Neural cell (in vitro differentiated cells): ENCODE data around the gene DGKG. TPM values are rescaled to one million over a fixed set of nuclear protein-coding genes. Genes with fewer than 3 reads are reported as not detected.

Experiments
- H2AFZ ChIP-seq: fragments of 200-600, 300-800 bp; sonication (generic), shearing (Covaris generic); 2 replicates; pipeline ENCODE4 v1.6.0; 2014; ENCODE audit warnings: low read depth, mild to moderate bottlenecking, antibody characterized with exemption, low read length, moderate library complexity
- H3F3A ChIP-seq: fragments of 200-600 bp; shearing (Covaris generic); 2 replicates; pipeline ENCODE4 v1.6.1; 2016; ENCODE audit warnings: mild to moderate bottlenecking, moderate library complexity, mixed read lengths, antibody characterized with exemption, low read length; ENCODE audit not compliant: insufficient read depth, poor library complexity, severe bottlenecking
- H3K27ac ChIP-seq: fragments of 200-600, 300-800 bp; sonication (generic), shearing (Covaris generic); 2 replicates; pipeline ENCODE4 v1.5.1; 2014; ENCODE audit warnings: mild to moderate bottlenecking, low read length, moderate library complexity
- H3K27me3 ChIP-seq: fragments of 300-800, 200-600 bp; sonication (generic), shearing (Covaris generic); 2 replicates; pipeline ENCODE4 v1.6.0; 2014; ENCODE audit warnings: mild to moderate bottlenecking, low read depth, low read length, moderate library complexity; ENCODE audit not compliant: insufficient read depth
- H3K36me3 ChIP-seq: fragments of 300-800, 200-600 bp; sonication (generic), shearing (Covaris generic); 2 replicates; pipeline ENCODE4 v1.5.1; 2014; ENCODE audit warnings: mild to moderate bottlenecking, antibody characterized with exemption, low read length, moderate library complexity; ENCODE audit not compliant: insufficient read depth
- H3K4me2 ChIP-seq: fragments of 300-800, 200-600 bp; sonication (generic), shearing (Covaris generic); 2 replicates; pipeline ENCODE4 v1.6.0; 2014; ENCODE audit warnings: mild to moderate bottlenecking, low read length
- H3K4me3 ChIP-seq: fragments of 300-800, 200-600 bp; sonication (generic), shearing (Covaris generic); 2 replicates; pipeline ENCODE4 v1.5.1; 2014; ENCODE audit warnings: mild to moderate bottlenecking, low read length, moderate library complexity
- H3K79me2 ChIP-seq: fragments of 200-600 bp; shearing (Covaris generic); replicated peaks from 2 replicates; pipeline ENCODE4 v1.6.0; 2014; ENCODE audit warnings: mild to moderate bottlenecking, low read length, moderate library complexity; ENCODE audit not compliant: insufficient read depth
- H3K9ac ChIP-seq: fragments of 300-800, 200-600 bp; sonication (generic), shearing (Covaris generic); 2 replicates; pipeline ENCODE4 v1.6.1; 2016; ENCODE audit warnings: mild to moderate bottlenecking, low read length, mixed read lengths
- H3K9me2 ChIP-seq: fragments of 200-600 bp; shearing (Covaris generic); 2 replicates; pipeline ENCODE4 v1.6.1; 2016; ENCODE audit warnings: mild to moderate bottlenecking, low read length, mixed read lengths; ENCODE audit not compliant: insufficient read depth
- H3K9me3 ChIP-seq: fragments of 200-600, 300-800 bp; sonication (generic), shearing (Covaris generic); 2 replicates; pipeline ENCODE4 v1.6.1; 2016; ENCODE audit warnings: mild to moderate bottlenecking, mixed run types, low read length, moderate library complexity, mixed read lengths
- H4K20me1 ChIP-seq: fragments of 200-600 bp; shearing (Covaris generic); 2 replicates; pipeline ENCODE4 v1.6.1; 2016; ENCODE audit warnings: mild to moderate bottlenecking, mixed run types; ENCODE audit not compliant: insufficient read depth
- CTCF ChIP-seq: fragments of 450-650 bp; IDR thresholded peaks from 2 replicates; pipeline ENCODE4 v1.5.1; 2014; ENCODE audit warnings: antibody characterized with exemption, mild to moderate bottlenecking, moderate library complexity; ENCODE audit not compliant: poor library complexity, severe bottlenecking
- EP300 ChIP-seq: fragments of 450-650 bp; conservative IDR thresholded peaks from 2 replicates; pipeline ENCODE4 v1.6.1; 2014; ENCODE audit warnings: antibody characterized with exemption, mild to moderate bottlenecking, moderate library complexity; ENCODE audit not compliant: poor library complexity, severe bottlenecking
- EZH2 ChIP-seq: fragments of 200-600, 300-800 bp; shearing (Covaris generic), sonication (generic); IDR thresholded peaks from 2 replicates; pipeline ENCODE4 v1.6.1; 2014; ENCODE audit warnings: antibody characterized with exemption, low read length, borderline replicate concordance, mild to moderate bottlenecking; ENCODE audit not compliant: insufficient read depth, poor library complexity, severe bottlenecking
- MXI1 ChIP-seq: fragments of 450-650 bp; conservative IDR thresholded peaks from 2 replicates; pipeline ENCODE4 v1.6.1; 2014; ENCODE audit warnings: antibody characterized with exemption, mild to moderate bottlenecking; ENCODE audit not compliant: poor library complexity, severe bottlenecking
- POLR2AphosphoS5 ChIP-seq: IDR thresholded peaks from 2 replicates; pipeline ENCODE4 v1.6.1; 2012
- RAD21 ChIP-seq: fragments of 450-650 bp; conservative IDR thresholded peaks from 2 replicates; pipeline ENCODE4 v1.6.1; 2014; ENCODE audit warnings: antibody characterized with exemption, mild to moderate bottlenecking, moderate library complexity
- REST ChIP-seq: IDR thresholded peaks from 2 replicates; pipeline ENCODE4 v1.6.1; 2012; ENCODE audit warnings: borderline replicate concordance
- SMC3 ChIP-seq: fragments of 450-650 bp; conservative IDR thresholded peaks from 2 replicates; pipeline ENCODE4 v1.6.1; 2014; ENCODE audit warnings: antibody characterized with exemption, mild to moderate bottlenecking, moderate library complexity; ENCODE audit not compliant: poor library complexity
- TAF1 ChIP-seq: IDR thresholded peaks from 2 replicates; pipeline ENCODE4 v1.6.1; 2012; ENCODE audit warnings: low read depth
- polyA plus RNA-seq: library from polyadenylated mRNA; depleted of rRNA; stranded (reverse); fragments of >200 nt; gene quantifications from 2 replicates; pipeline ENCODE4 v1.2.3, GENCODE V29; 2014

DGKG gene
- polyA plus RNA-seq, 1 donor from 2014 or later = not detected

GRCh38 chr3:186121968-186122367 lies 240.1 kb downstream of the DGKG start:
- H2AFZ ChIP-seq = no peak overlapping the region
- H3K27me3 ChIP-seq = no peaks in the 10 kb centered on the region
- H3K9me3 ChIP-seq = no peaks in the 10 kb centered on the region
- no peaks in the 10 kb centered on the region for H3K9me2 ChIP-seq
- no peaks in the 10 kb centered on the region for H3K36me3 ChIP-seq
- H3F3A ChIP-seq = no peaks in the 10 kb centered on the region
- no peak overlapping the region for H3K4me3 ChIP-seq
- TF ChIP-seq MXI1 (no peak), TAF1 (no peak), CTCF (no peak), POLR2AphosphoS5 (no peak), EP300 (no peak), SMC3 (no peak), REST (no peak), EZH2 (no peak), RAD21 (no peak)
- no peak overlapping the region for H3K4me2 ChIP-seq
- no peak overlapping the region for H3K27ac ChIP-seq
- no peaks in the 10 kb centered on the region for H3K79me2 ChIP-seq
- no peaks in the 10 kb centered on the region for H4K20me1 ChIP-seq
- no peak overlapping the region for H3K9ac ChIP-seq

GRCh38 chr3:186121278-186121677 lies 240.8 kb downstream of the DGKG start:
- no peaks in the 10 kb centered on the region for H3K36me3 ChIP-seq
- no peaks in the 10 kb centered on the region for H3K9me3 ChIP-seq
- no peak overlapping the region for H3K4me3 ChIP-seq
- no peak overlapping the region for H3K27ac ChIP-seq
- H3F3A ChIP-seq = no peaks in the 10 kb centered on the region
- H3K9ac ChIP-seq = no peak overlapping the region
- H3K79me2 ChIP-seq = no peaks in the 10 kb centered on the region
- H2AFZ ChIP-seq = no peak overlapping the region
- no peak for TF ChIP-seq RAD21
- TF ChIP-seq MXI1 = no peak
- no peak for TF ChIP-seq EZH2
- no peak for TF ChIP-seq POLR2AphosphoS5
- no peak for TF ChIP-seq TAF1
- H3K4me2 ChIP-seq = no peak overlapping the region
- no peaks in the 10 kb centered on the region for H3K27me3 ChIP-seq
- no peaks in the 10 kb centered on the region for H3K9me2 ChIP-seq
- H4K20me1 ChIP-seq = no peaks in the 10 kb centered on the region

GRCh38 chr3:186119499-186119898 lies 242.5 kb downstream of the DGKG start:
- Histone ChIP-seq H3K4me3 (no peak overlapping the region), H3K27ac (no peak overlapping the region), H3K27me3 (no peaks in the 10 kb centered on the region), H3K4me2 (no peak overlapping the region), H3K36me3 (no peaks in the 10 kb centered on the region), H3K9ac (no peak overlapping the region), H2AFZ (no peak overlapping the region), H3K9me3 (no peaks in the 10 kb centered on the region), H3F3A (no peaks in the 10 kb centered on the region), H3K9me2 (no peaks in the 10 kb centered on the region), H4K20me1 (no peaks in the 10 kb centered on the region), H3K79me2 (no peaks in the 10 kb centered on the region)
- no peak for TF ChIP-seq POLR2AphosphoS5
